Measurements from ENCODE around the gene C1orf226.
"Not testable (repeated sequence)": the region's sequence is repeated elsewhere in the genome, so short reads cannot be mapped to it uniquely, and the experiment has no call there.

Gene C1orf226

GRCh38 chr1:162420120-162420519 lies 38.6 kb downstream of the C1orf226 start:
- TF ChIP-seq CTCF (IDR thresholded peaks at IDR 0.05; ENCODE audit: low read depth, low read length) = no peak
- no peak for DNase-seq (ENCODE audit: extremely low read depth, low read depth)

GRCh38 chr1:162421258-162422164 lies 40.0 kb downstream of the C1orf226 start:
- no peak for TF ChIP-seq CTCF (IDR thresholded peaks at IDR 0.05; ENCODE audit: low read depth, low read length)
- DNase-seq (ENCODE audit: extremely low read depth, low read depth) = no peak

GRCh38 chr1:162422662-162423375 lies 41.3 kb downstream of the C1orf226 start:
- DNase-seq (ENCODE audit: extremely low read depth, low read depth) = no peak
- no peak for TF ChIP-seq CTCF (IDR thresholded peaks at IDR 0.05; ENCODE audit: low read depth, low read length)

GRCh38 chr1:162430583-162430982 lies 49.1 kb downstream of the C1orf226 start:
- DNase-seq (ENCODE audit: extremely low read depth, low read depth) = no peak
- TF ChIP-seq CTCF (IDR thresholded peaks at IDR 0.05; ENCODE audit: low read depth, low read length) = no peak

GRCh38 chr1:162432977-162433713 lies 51.6 kb downstream of the C1orf226 start:
- not testable (repeated sequence) for DNase-seq (ENCODE audit: extremely low read depth, low read depth)

Data from AG09319 (cell line).